ENCODE data around the gene FCMR. TPM values are rescaled to one million over a fixed set of nuclear protein-coding genes. Genes with fewer than 3 reads are reported as not detected.
"Not testable (repeated sequence)": the region's sequence is repeated elsewhere in the genome, so short reads cannot be mapped to it uniquely, and the experiment has no call there.

The FCMR gene
- total RNA-seq, 1 experiment from 2014 or later: 4.0 TPM

- DNase-seq (ENCODE audit: low spot score): not testable (repeated sequence)
Measured at GRCh38 chr1:206923961-206924557, 2.3 kb upstream of the FCMR start.

- no peak for DNase-seq (ENCODE audit: low spot score)
Measured at GRCh38 chr1:206923009-206923960, 1.5 kb upstream of the FCMR start.

GRCh38 chr1:206922524-206922923 lies 783 bp upstream of the FCMR start:
- no peak for DNase-seq (ENCODE audit: low spot score)

- no peak for DNase-seq (ENCODE audit: low spot score)
Measured at GRCh38 chr1:206918076-206918475, 3.7 kb downstream of the FCMR start.

- DNase-seq (ENCODE audit: low spot score): no peak
Measured at GRCh38 chr1:206916000-206916709, 5.6 kb downstream of the FCMR start.

GRCh38 chr1:206915030-206915735 lies 6.6 kb downstream of the FCMR start:
- DNase-seq (ENCODE audit: low spot score): no peak

- DNase-seq (ENCODE audit: low spot score): no peak
Measured at GRCh38 chr1:206913766-206914537, 7.8 kb downstream of the FCMR start.

- peak; percentile 84 for DNase-seq (ENCODE audit: low spot score)
Measured at GRCh38 chr1:206912445-206913095, 9.2 kb downstream of the FCMR start.

GRCh38 chr1:206911064-206911663 lies 10.6 kb downstream of the FCMR start:
- peak; percentile 74 for DNase-seq (ENCODE audit: low spot score)

- DNase-seq (ENCODE audit: low spot score): no peak
Measured at GRCh38 chr1:206909883-206910318, 11.8 kb downstream of the FCMR start.

- DNase-seq (ENCODE audit: low spot score): no peak
Measured at GRCh38 chr1:206909161-206909882, 12.4 kb downstream of the FCMR start.

- no peak for DNase-seq (ENCODE audit: low spot score)
Measured at GRCh38 chr1:206908038-206908437, 13.7 kb downstream of the FCMR start.

GRCh38 chr1:206907304-206907991 lies 14.3 kb downstream of the FCMR start:
- no peak for DNase-seq (ENCODE audit: low spot score)

GRCh38 chr1:206905295-206906164 lies 16.2 kb downstream of the FCMR start:
- peak; percentile 98 for DNase-seq (ENCODE audit: low spot score)

- no peak for DNase-seq (ENCODE audit: low spot score)
Measured at GRCh38 chr1:206904423-206905142, 17.2 kb downstream of the FCMR start.

GRCh38 chr1:206903687-206904086 lies 18.1 kb downstream of the FCMR start:
- DNase-seq (ENCODE audit: low spot score): peak; percentile 51

- DNase-seq (ENCODE audit: low spot score): no peak
Measured at GRCh38 chr1:206902702-206903101, 19.0 kb downstream of the FCMR start.
